ENCODE measurements around the gene PPT2.
A peak's percentile ranks its signal among the peaks of the same experiment; 100 is the strongest.

PPT2 gene, protein sequence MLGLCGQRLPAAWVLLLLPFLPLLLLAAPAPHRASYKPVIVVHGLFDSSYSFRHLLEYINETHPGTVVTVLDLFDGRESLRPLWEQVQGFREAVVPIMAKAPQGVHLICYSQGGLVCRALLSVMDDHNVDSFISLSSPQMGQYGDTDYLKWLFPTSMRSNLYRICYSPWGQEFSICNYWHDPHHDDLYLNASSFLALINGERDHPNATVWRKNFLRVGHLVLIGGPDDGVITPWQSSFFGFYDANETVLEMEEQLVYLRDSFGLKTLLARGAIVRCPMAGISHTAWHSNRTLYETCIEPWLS

DNA sequence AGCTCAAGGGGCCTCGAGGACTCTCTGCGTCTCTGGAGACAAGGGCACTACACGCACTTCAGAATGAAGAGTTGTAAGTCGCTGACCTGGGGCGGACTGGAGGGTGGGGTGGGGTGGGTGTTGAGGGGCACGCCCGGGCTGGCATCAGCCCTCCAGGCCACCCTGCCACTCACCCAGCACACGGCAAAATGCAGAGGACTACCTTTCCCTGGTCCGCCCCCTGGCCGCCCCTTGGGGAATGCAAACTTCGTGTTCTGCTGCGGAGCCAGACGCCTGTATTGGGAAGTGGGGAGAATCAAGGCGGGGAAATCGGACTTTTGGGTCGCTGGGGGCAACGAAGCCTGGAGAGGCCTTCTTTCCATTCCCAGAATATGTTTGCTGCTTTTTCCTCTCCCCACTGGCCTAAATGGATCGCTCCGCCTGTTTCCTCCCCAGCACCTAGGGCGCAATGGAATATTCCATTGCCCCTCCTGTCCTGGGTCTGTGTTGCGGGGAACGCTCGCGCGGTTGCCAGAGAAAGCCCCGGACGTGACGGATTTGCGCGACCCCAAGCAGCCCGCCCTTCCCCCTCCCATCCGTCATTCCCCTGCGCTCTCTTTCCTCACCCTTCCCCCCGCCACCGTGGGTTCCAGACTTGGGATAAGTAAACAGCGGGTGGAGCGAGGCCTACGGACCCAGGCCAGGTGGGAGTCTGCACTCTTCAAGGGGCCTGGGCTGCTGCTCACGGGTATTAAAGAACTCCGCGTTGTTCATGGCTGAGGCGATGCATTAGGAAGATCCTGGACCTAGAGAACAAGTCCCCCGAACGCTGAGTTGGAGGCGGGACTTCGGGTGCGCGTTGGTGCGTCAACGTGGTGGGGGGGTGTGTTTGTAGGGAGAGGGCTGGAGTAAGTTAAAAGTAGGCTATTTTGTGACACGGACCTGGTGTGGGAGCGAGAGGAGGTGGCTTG is at the start of gene PPT2:
Gene PPT2 (plus strand): TSS at position 578 of the 950 bp plus-strand sequence. CDS start 454 bp downstream, outside the sequence.
- FAIRE-seq = no peak

- no peak for FAIRE-seq
Measured at GRCh38 chr6:32105433-32105832, 48.5 kb upstream of the PPT2 start.

DNA sequence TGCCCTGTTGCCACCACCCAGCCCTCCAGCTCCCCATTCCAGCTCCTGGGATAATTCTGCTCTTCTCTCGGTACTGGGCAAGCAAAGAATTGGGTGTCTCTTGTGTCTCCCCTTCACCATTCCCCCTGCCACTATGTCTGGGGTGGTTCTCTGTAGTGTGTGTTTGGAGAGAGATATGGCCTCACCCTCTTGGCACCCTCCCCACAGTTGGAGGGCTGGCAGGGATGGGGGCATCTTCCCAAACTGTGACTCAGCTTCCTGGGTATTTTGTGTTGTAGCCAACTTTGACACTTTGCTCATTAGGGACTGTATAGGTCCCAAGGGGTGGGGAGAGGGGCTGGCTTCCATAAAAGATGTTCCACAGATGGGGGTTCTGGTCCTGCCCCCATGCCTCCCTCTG is 46.5 kb upstream of the PPT2 start:
- FAIRE-seq = no peak

DNA sequence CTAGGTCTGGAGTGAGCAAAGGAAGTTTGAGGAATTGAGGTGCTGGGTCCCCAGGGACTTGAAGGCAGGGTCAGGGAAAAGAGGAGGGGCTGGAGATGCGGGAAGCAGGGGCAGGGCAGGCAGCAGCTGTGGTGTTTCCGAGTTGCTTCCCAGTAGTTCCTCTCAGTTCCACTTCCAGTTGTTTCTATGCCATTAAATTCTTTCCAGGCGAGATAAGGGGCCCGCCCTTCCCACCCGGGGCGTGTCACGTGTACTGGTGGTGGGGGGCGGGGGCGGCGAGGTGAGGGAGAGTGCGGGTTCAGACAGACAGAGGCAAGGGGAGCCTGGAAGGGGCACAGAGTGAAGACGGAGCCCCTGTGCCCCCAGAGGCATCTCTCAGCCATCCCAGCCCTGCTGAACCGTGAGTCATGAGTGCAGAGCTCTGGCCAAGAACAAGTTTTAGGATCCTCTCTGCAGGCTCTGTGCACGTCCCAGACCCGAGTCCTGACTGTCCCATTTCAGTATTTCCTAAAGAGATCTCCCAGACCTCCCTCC is 45.8 kb upstream of the PPT2 start:
- FAIRE-seq = no peak

DNA sequence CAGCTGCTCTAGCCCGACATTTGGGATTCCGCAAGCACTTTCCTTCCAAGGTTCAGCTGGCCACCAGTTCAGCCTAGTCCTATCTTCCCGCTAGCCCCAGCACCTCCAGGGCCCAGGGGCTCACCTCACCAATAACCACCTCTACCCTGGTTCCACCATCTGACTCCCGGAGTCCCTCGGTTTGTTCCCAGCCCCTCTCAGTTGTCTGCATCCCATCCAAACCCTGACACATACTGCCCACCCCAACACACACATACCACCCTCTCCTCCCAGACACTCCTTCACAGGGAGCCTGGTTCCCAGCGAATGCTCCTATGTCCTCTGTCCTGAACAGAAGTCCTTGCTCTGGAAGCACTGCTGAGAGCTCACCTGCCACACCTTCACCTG is 45.2 kb upstream of the PPT2 start:
- FAIRE-seq = no peak

GRCh38 chr6:32109114-32109764 is 44.7 kb upstream of the PPT2 start, which contains the start of gene TNXB:
TNXB (minus strand) TSS chr6:32109338; CDS start chr6:32098198, 11,140 bp downstream.
- no peak for FAIRE-seq

DNA sequence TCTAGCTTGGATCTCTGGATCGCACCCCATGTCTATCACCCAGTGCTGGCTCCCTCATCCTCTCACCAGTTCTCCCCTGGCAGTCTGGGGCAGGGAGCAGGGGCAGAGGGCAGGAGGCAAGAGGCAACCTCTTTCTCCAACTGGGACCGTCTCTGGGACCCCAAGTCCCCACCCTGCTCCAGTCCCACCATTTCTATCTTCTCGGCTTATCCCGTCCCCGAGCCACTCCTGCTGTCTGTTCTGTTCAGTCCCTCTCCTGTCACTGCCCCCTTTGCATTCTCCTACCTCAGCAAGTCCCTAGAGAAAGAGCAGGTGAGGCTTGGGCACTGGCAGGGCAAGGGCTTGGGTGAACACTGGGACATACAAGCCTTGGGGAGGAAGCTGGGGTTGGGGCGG is 44.2 kb upstream of the PPT2 start:
- FAIRE-seq = no peak

- no peak for FAIRE-seq
Measured at GRCh38 chr6:32110632-32111031, 43.3 kb upstream of the PPT2 start.

GRCh38 chr6:32111424-32112066 is 42.4 kb upstream of the PPT2 start:
- no peak for FAIRE-seq

DNA sequence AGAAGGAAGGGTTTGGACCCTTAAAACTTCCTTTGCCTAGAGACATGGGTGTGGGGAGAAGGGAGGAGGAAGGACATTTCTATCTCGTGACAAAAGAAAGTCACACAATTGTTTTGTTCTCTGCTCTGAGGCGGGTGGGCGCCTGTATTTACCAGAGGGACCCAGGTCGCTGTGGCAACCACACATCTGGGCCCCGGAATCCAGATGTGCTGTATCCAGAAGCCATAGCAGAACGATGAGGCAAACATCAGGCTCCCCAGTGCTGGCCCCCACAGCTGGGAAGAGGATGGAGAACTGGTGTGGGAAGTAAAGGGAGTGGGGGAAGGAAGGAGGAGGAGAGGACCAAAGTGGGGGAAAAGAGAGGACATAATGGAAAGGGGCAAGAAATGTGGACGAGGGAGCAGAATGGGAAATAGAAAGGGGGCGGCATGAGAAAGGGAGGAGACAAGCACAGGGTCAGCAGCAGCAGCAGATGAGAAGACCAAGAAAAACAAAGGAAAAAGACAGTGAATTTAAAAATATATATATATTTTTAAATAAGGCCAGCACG is 41.4 kb upstream of the PPT2 start:
- FAIRE-seq = no peak

- FAIRE-seq = no peak
Measured at GRCh38 chr6:32113386-32114352, 40.3 kb upstream of the PPT2 start.

DNA sequence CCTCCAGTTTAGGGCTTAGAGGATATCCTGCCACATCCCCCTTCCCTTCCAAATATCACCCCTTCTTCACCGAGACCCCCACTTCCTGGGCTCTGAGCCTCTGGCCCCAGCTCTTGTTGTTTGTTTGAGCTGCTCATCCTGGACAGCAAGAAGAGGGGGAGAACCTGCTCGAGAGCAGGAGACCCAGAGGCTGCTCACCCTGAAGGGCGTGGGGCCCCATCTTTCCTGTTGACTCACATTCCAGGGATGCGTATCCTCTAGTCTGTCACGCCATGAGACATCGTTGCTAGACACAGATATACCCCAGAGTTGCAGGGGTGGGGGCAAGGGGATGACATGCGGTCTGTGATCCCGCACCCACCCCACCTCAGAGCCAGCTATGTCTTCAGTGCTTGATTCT is 39.1 kb upstream of the PPT2 start:
- no peak for FAIRE-seq

DNA sequence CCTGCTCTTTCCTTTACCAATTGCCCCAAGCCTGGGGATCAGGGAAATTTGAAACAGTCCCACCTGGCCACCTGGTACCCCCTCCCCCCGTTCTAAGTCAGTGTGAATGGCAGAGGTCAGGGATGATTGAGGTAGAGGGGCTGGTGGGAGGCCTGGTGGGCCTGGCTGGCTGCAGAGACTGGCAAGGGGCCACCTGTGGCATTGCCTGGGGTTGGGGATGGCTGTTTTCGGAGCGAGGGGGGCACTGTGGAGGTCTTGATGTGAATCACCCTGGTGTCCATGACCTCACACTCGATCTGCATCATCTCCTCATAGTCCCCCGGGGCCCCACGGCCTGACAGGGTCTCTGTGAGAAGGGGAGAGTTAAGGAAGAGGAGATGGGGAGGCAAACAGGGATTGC is 38.3 kb upstream of the PPT2 start:
- no peak for FAIRE-seq

DNA sequence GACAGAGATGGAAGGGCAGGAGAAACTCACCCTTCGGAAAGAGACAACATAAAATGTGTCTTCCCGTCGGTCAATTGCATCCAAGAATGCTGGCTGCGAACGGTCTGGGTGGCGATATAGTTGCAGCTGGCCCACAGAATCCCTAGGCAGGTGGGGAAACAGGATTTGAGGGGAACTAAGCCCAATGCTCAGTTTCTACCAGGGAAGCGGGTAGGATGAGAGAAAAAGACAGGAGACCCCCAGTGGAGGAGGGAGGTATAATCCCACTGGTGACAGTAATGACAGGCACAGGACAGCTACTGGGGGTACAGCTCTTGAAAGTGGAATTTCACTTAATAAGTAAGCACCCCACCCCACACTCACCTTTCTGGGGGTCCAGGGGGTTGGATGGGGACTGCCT is 37.3 kb upstream of the PPT2 start:
- FAIRE-seq = no peak

DNA sequence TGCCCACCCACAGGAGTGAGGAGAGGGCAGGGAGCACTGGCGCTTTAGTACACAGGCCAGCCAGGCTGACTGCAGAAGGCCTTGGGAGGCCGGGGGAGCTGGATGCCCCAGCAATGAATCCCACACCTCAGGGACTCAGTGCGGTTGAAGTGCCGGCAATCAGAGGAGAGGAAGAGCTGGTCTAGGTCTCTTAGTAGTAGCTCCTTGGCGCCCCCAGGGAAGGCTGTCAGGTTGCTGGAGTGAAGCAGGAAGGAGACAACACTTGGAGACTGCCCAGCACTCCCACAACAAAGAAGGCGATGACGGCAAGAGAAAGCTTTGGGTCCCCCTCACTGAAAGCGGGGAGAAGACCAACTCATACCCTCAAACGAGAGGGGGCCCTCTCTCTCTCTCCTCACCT is 36.5 kb upstream of the PPT2 start:
- no peak for FAIRE-seq

- FAIRE-seq = peak; percentile 48
Measured at GRCh38 chr6:32118782-32119628, 34.9 kb upstream of the PPT2 start.

GRCh38 chr6:32120573-32121059 is 33.3 kb upstream of the PPT2 start:
- FAIRE-seq = no peak

DNA sequence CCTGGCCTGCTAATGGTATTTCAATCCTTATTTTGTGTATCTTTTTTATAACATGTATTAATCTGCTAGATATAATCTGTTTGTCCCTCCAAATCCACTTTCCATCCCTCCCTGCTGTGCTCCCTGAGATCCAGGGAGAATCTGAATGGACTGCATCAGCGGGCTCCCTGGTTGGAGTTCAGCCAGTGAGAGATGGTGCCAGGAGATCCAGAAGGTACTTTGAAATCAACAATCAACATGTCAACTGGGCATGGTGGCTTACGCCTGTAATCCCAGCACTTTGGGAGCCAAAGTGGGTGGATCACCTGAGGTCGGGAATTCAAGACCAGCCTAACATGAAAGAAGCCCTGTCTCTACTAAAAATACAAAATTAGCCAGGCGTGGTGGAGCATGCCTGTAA is 30.3 kb upstream of the PPT2 start:
- no peak for FAIRE-seq

DNA sequence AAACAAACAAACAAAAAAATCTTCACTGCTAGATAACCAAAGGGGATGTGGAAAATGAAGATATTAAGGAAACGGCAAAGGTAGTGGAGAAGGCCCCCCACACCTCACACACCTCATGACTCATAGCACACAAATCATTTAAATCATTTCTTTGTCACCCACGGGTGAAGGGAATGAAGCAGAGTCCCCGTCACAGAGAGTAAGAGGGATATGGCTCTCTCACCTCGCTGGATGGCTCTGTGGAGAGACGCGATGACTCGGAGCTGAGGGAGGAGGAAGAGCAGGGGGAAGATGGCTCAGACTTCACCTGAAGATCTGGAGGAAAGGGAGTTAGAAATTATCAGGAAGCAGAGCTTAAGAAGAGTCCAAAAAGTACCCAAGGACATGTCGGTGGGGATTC is 27.1 kb upstream of the PPT2 start:
- no peak for FAIRE-seq

DNA sequence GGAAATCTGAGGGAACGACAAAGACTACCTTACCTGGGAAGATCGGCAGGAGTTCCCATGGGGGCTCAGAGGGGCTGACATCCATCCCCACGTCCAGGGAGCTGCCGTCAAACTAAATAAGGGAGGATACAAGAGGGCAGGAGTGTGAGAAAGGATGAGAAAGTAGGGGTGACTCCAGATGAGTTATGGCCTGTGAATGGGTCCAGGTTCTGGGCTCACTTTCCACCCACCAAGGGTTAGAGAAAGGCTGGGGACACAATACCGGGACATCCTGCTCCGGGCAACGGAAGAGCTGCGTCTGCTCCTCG is 26.6 kb upstream of the PPT2 start:
- no peak for FAIRE-seq

Measured in A204.1 (cell line).